Stimulated activated CD4-positive, alpha-beta T cell treated with anti-CD3 and anti-CD28 coated beads, Interleukin-1b, Interleukin-23, amount 100 ng/mL, for 48 hours (primary cell): Measurements from ENCODE around the gene TOPORS.
"Not testable (repeated sequence)": the region's sequence is repeated elsewhere in the genome, so short reads cannot be mapped to it uniquely, and the experiment has no call there.

Experiments used
- DNase-seq: peaks from one replicate; pipeline ENCODE4 v3.0.0-alpha.2; 2020

Gene TOPORS

GRCh38 chr9:32552172-32552872, at the start of gene TOPORS, which contains the start of gene SMIM27:
Gene TOPORS, minus strand, starts transcription at chr9:32552586. Its CDS starts 150 bp downstream, at chr9:32552436.
Gene SMIM27, plus strand, starts transcription at chr9:32552327. Its CDS starts 108 bp downstream, at chr9:32552435.
- peak; percentile 90 for DNase-seq

- DNase-seq, result not testable (repeated sequence)
Observed at GRCh38 chr9:32599021-32599420, 46.6 kb upstream of the TOPORS start.

GRCh38 chr9:32596936-32597335, 44.5 kb upstream of the TOPORS start:
- DNase-seq, result no peak

GRCh38 chr9:32596096-32596865, 43.9 kb upstream of the TOPORS start:
- DNase-seq, result no peak

GRCh38 chr9:32590898-32591297, 38.5 kb upstream of the TOPORS start:
- no peak for DNase-seq

- DNase-seq, result no peak
Observed at GRCh38 chr9:32590476-32590875, 38.1 kb upstream of the TOPORS start.

GRCh38 chr9:32589083-32589723, 36.8 kb upstream of the TOPORS start:
- no peak for DNase-seq

- DNase-seq, result peak; percentile 27
Observed at GRCh38 chr9:32587901-32588300, 35.5 kb upstream of the TOPORS start.

- DNase-seq, result no peak
Observed at GRCh38 chr9:32584784-32585183, 32.4 kb upstream of the TOPORS start.

GRCh38 chr9:32581512-32582143, 29.2 kb upstream of the TOPORS start:
- no peak for DNase-seq

GRCh38 chr9:32580631-32581300, 28.4 kb upstream of the TOPORS start:
- DNase-seq, result no peak

- peak; percentile 66 for DNase-seq
Observed at GRCh38 chr9:32579706-32580331, 27.4 kb upstream of the TOPORS start.

- DNase-seq, result no peak
Observed at GRCh38 chr9:32578976-32579375, 26.6 kb upstream of the TOPORS start.

GRCh38 chr9:32577316-32577715, 24.9 kb upstream of the TOPORS start:
- DNase-seq, result no peak

GRCh38 chr9:32574858-32575257, 22.5 kb upstream of the TOPORS start:
- no peak for DNase-seq

GRCh38 chr9:32573821-32574220, 21.4 kb upstream of the TOPORS start:
- no peak for DNase-seq

- peak; percentile 96 for DNase-seq
Observed at GRCh38 chr9:32572900-32573523, 20.6 kb upstream of the TOPORS start, which contains the start of gene NDUFB6. Gene NDUFB6, minus strand, starts transcription at chr9:32573159. Its CDS starts 99 bp downstream, at chr9:32573060.

GRCh38 chr9:32571969-32572899, 19.8 kb upstream of the TOPORS start:
- DNase-seq, result peak; percentile 77

GRCh38 chr9:32570262-32570661, 17.9 kb upstream of the TOPORS start:
- DNase-seq, result no peak

GRCh38 chr9:32566770-32567169, 14.4 kb upstream of the TOPORS start:
- no peak for DNase-seq
